ENCODE measurements around the gene DUSP9.

DNA sequence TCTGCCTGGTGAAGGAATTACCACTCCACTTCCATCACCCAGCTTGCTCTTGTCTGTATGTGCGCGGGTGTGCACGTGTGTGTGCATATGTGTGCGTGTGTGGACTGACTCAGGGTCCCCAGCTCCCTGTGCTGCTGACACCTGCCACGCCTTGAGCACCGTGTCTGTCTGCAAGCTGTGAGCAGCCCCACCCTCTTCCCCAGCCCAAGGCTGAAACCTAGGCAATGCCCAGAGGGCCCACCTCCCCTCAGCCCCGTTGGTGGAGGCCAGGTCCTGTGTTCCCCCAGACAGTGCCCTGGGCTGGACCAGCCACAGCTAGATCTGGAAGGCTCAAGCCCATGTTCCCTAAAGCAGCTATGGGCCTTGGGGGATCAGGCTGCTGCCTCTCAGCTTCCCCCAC is 46.1 kb upstream of the DUSP9 start:
- TF ChIP-seq, protein P1, sequence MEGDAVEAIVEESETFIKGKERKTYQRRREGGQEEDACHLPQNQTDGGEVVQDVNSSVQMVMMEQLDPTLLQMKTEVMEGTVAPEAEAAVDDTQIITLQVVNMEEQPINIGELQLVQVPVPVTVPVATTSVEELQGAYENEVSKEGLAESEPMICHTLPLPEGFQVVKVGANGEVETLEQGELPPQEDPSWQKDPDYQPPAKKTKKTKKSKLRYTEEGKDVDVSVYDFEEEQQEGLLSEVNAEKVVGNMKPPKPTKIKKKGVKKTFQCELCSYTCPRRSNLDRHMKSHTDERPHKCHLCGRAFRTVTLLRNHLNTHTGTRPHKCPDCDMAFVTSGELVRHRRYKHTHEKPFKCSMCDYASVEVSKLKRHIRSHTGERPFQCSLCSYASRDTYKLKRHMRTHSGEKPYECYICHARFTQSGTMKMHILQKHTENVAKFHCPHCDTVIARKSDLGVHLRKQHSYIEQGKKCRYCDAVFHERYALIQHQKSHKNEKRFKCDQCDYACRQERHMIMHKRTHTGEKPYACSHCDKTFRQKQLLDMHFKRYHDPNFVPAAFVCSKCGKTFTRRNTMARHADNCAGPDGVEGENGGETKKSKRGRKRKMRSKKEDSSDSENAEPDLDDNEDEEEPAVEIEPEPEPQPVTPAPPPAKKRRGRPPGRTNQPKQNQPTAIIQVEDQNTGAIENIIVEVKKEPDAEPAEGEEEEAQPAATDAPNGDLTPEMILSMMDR (conservative IDR thresholded peaks at IDR 0.05; ENCODE audit: low read depth, low read length): no peak
- no peak for TF ChIP-seq EZH2 (IDR thresholded peaks at IDR 0.05; ENCODE audit: borderline replicate concordance, low read depth, low read length, poor library complexity, severe bottlenecking)

Data from A673 (cell line).